Right lobe of liver (tissue), 6 donors: ENCODE results near the gene CPNE2. TPM values are rescaled to one million over a fixed set of nuclear protein-coding genes. Genes with fewer than 3 reads are reported as not detected.

Experiments
- ATAC-seq, 4 donors: fragments of 200-7000 bp; cut with Tn5 transposase; one replicate each; pipeline ENCODE4 v1.9.1; 2020; ENCODE audit warnings: mild to moderate bottlenecking in 4 of 4, moderate library complexity in 4 of 4
- DNase-seq, 3 donors: peaks; one replicate each; pipeline ENCODE4 v3.0.0-alpha.2; 2020
- H3K27ac ChIP-seq, 3 donors: fragments of 200-600 bp; one replicate each; pipeline ENCODE4 v1.8.0; 2022
- H3K27me3 ChIP-seq, 2 donors: fragments of 200-600 bp; one replicate each; pipeline ENCODE4 v1.8.0; 2022
- H3K36me3 ChIP-seq, 4 donors: fragments of 200-600 bp; sonication (generic) in 1 of 4; one replicate each; pipeline versions ENCODE4 v1.5.1 to v1.8.0; 2017 to 2022; ENCODE audit warnings: control low read depth in 1 of 4
- H3K4me1 ChIP-seq, 4 donors: fragments of 200-600 bp; sonication (generic) in 1 of 4; one replicate each; pipeline versions ENCODE4 v1.5.1 to v1.8.0; 2017 to 2022; ENCODE audit warnings: control low read depth in 1 of 4
- H3K4me3 ChIP-seq, 3 donors: fragments of 200-600 bp; one replicate each; pipeline ENCODE4 v1.8.0; 2022
- H3K9me3 ChIP-seq, 4 donors: fragments of 200-600 bp; sonication (generic) in 1 of 4; one replicate each; pipeline versions ENCODE4 v1.5.1 to v1.8.0; 2017 to 2022; ENCODE audit warnings: control low read depth in 1 of 4
- POLR2A ChIP-seq: fragments of 450-650 bp; IDR thresholded peaks from one replicate; pipeline ENCODE4 v1.6.1; 2017; ENCODE audit warnings: antibody characterized with exemption, mild to moderate bottlenecking
- WGBS: methylation state at CpG from one replicate; pipeline ENCODE4 v1.1.6; 2018; ENCODE audit warnings: low coverage, low lambda C conversion rate; ENCODE audit not compliant: insufficient coverage; ENCODE audit errors: missing lambda C conversion rate; 5-methylcytosine and 5-hydroxymethylcytosine counted together
- intact Hi-C, 2 donors: fragments of 100-400 bp; cut with DNase I; formaldehyde crosslinking; loops; one replicate each; pipeline versions ENCODE4 v1.11.2 to v1.14.1; 2022
- total RNA-seq, 6 experiments: library from RNA; depleted of rRNA in 2 of 6; stranded (reverse); fragments of >200 nt in 2 of 6; fragmentation: NEBNext Ultra II Directional in 3 of 6; extraction: Animal tissue kit (Norgen Biotek cat#: 25700) in 3 of 6; gene quantifications; one replicate each; pipeline versions ENCODE4 v1.1.0 to v1.2.4, GENCODE V29; 2016 to 2023
- TF ChIP-seq, protein P1 (sequence below), 4 donors: fragments of 200-600 bp in 3 of 4; fragments of 450-650 bp in 1 of 4; IDR thresholded peaks; one replicate each; pipeline versions ENCODE4 v1.5.1 to v1.8.0; 2016 to 2022; ENCODE audit warnings: antibody characterized with exemption in 4 of 4, mild to moderate bottlenecking in 2 of 4
- donor health status: DM: no; HTN: yes; CAD: no.
- donor health status: DM: no; HTN: no; CAD: no.
- donor health status: DM: no; HTN: no; CAD: no.
- donor health status: DM: no; HTN: yes; CAD: no.
- donor health status: DM: no; HTN: yes; CAD: no.

CPNE2 gene
- total RNA-seq, 6 experiments from 2014 or later, result 4.0 to 10.9 (median 9.7) TPM

DNA sequence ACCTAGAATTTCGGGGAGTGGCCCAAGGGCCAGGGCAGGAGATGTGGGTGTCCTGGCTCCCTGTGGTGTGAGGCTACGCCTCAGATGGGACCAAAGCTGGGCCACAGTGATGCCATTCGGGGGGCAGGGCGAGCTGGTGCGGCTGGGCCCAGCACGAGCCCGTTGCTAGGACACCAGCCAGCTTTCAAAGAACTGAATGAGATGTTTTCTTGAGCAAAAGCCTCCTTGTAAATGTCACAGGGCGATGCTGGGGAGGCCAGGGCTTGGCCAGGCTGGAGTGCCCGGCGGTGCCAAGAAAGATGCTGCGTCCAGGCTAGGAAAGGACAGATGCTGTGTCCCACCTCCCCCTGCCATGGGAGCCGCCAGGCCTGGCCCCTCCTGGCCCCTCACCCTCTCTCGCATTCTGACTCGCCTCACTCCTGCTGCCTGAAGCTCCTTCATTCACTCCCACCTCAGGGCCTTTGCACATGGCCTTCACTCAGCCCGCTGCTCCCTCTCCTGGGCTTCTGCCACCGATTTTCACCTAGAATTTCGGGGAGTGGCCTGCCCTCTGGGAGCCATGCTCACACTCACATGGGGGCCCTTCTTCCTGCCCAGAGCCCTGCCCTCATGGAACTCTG, 39.1 kb downstream of the CPNE2 start:
- DNase-seq, result no peak
- H3K36me3 ChIP-seq, result no peaks in the 10 kb centered on the region
- intact Hi-C loops, result no loop called here
- TF ChIP-seq POLR2A, result no peak
- TF ChIP-seq, protein P1, sequence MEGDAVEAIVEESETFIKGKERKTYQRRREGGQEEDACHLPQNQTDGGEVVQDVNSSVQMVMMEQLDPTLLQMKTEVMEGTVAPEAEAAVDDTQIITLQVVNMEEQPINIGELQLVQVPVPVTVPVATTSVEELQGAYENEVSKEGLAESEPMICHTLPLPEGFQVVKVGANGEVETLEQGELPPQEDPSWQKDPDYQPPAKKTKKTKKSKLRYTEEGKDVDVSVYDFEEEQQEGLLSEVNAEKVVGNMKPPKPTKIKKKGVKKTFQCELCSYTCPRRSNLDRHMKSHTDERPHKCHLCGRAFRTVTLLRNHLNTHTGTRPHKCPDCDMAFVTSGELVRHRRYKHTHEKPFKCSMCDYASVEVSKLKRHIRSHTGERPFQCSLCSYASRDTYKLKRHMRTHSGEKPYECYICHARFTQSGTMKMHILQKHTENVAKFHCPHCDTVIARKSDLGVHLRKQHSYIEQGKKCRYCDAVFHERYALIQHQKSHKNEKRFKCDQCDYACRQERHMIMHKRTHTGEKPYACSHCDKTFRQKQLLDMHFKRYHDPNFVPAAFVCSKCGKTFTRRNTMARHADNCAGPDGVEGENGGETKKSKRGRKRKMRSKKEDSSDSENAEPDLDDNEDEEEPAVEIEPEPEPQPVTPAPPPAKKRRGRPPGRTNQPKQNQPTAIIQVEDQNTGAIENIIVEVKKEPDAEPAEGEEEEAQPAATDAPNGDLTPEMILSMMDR (IDR thresholded peaks at IDR 0.05), result no peak
- WGBS, result no CpG with 5 or more reads among the region's 17 CpGs
- no peaks in the 10 kb centered on the region for H3K9me3 ChIP-seq
- no peaks in the 10 kb centered on the region for H3K27me3 ChIP-seq
- no peak overlapping the region for H3K27ac ChIP-seq
- H3K4me1 ChIP-seq, result no peaks in the 10 kb centered on the region
- no peak overlapping the region for H3K4me3 ChIP-seq
- ATAC-seq, result no peak

DNA sequence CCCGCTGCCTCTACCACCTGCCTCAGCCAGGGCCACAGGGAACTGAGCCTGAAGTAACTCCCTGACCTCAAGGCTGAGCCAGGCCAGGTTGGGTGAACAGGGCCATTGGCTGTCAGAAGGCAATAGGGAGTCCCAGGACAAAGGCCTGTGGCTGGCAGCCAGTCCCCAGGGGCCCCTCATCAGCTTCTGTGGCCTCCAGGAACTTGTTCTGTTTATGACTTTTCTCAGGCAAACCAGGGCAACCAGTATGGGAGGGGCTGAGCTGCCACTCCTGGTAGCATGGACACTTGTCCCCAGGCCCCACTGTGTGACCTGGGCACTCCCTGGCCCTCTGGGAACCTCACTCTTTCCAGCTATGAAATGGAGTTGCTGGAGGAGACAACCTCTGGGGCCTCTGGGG, 40.1 kb downstream of the CPNE2 start:
- Histone ChIP-seq H3K27me3 (no peaks in the 10 kb centered on the region), H3K4me3 (no peak overlapping the region), H3K4me1 (no peaks in the 10 kb centered on the region), H3K9me3 (no peaks in the 10 kb centered on the region), H3K36me3 (no peaks in the 10 kb centered on the region), H3K27ac (no peak overlapping the region)
- WGBS, result no CpG with 5 or more reads among the region's 1 CpG
- intact Hi-C loops, result no loop called here
- ATAC-seq (peak in 1 of 4 donors; percentile 29), DNase-seq (no peak)
- TF ChIP-seq POLR2A, result no peak
- TF ChIP-seq, protein P1 (IDR thresholded peaks at IDR 0.05), result no peak

DNA sequence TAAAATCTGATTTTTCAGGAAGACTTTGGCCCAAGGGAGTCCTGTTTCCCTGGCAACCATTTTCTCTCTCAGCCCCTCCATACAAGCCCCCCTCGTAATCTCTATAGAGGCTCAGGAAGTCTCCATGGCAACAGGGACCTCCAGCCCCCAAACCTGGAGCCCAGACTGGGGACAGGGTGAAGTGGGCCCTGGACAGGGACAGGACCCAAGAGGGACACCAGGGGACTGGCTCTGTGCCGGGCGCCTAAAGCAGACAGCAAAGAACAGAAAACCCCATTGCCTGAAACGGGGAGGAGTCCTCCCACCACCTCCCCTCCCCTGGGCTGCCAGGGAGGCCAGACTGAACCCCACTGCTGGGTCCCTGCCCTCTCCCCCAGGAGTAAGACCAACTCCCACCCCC, 40.6 kb downstream of the CPNE2 start:
- DNase-seq, result no peak

DNA sequence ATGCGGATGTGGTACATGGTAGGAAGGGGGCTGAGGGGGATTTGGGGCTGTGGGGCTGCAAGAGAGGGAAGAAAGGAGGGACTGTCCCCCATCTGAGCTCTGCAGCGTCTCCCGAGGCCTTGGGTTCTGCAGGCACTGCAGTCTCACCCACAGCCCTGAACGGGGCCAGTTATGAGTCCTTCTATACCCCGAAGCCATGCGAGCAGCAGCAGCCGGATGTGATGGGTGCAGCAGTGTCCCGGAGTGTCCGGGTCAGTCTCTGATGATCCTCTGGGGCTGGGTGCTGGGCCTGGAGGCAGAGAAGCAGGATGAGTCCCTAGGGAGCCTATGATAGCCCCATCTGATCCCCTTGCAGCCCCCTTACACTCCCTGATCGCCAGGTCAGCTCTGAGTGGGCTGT, 41.5 kb downstream of the CPNE2 start:
- DNase-seq, result no peak
- Histone ChIP-seq H3K36me3 (no peaks in the 10 kb centered on the region), H3K4me3 (no peak overlapping the region), H3K9me3 (no peaks in the 10 kb centered on the region), H3K27ac (no peak overlapping the region), H3K27me3 (no peaks in the 10 kb centered on the region), H3K4me1 (no peaks in the 10 kb centered on the region)
- intact Hi-C loops, result no loop called here
- peak in 1 of 4 donors; percentile 18 for ATAC-seq
- WGBS, result no CpG with 5 or more reads among the region's 10 CpGs
- TF ChIP-seq, protein P1 (IDR thresholded peaks at IDR 0.05), result no peak
- TF ChIP-seq POLR2A, result no peak

More for the DNA sequence above, 40.6 kb downstream of the CPNE2 start:
- no peaks in the 10 kb centered on the region for H3K4me1 ChIP-seq
- no peaks in the 10 kb centered on the region for H3K36me3 ChIP-seq
- no peak overlapping the region for H3K4me3 ChIP-seq
- TF ChIP-seq, protein P1 (IDR thresholded peaks at IDR 0.05), result no peak
- TF ChIP-seq POLR2A, result no peak
- ATAC-seq, result no peak
- no peak overlapping the region for H3K27ac ChIP-seq
- no peaks in the 10 kb centered on the region for H3K9me3 ChIP-seq
- H3K27me3 ChIP-seq, result no peaks in the 10 kb centered on the region
- intact Hi-C loops, result no loop called here
- 43% methylated on average over 2 of the region's 4 CpGs for WGBS
